Thyroid gland (tissue), 4 donors: ENCODE results near the gene LSM14A. TPM values are rescaled to one million over a fixed set of nuclear protein-coding genes. Genes with fewer than 3 reads are reported as not detected.

ENCODE experiments used
- DNase-seq, 2 donors: peaks; one replicate each; pipeline ENCODE4 v3.0.0-alpha.2; 2019
- H3K27ac ChIP-seq, 3 donors: fragments of 200-600 bp; sonication (generic); 1 replicate in 2 of 3; 2 replicates in 1 of 3; pipeline ENCODE4 v1.5.1; 2016 to 2019; ENCODE audit warnings: mild to moderate bottlenecking in 1 of 3, moderate library complexity in 1 of 3
- H3K27me3 ChIP-seq: fragments of 200-600 bp; sonication (generic); one replicate; pipeline ENCODE4 v1.5.1; 2019
- H3K36me3 ChIP-seq, 2 donors: fragments of 200-600 bp; sonication (generic); one replicate each; pipeline ENCODE4 v1.5.1; 2016 to 2019
- H3K4me1 ChIP-seq, 2 donors: fragments of 200-600 bp; sonication (generic); one replicate each; pipeline ENCODE4 v1.5.1; 2017 to 2019
- H3K4me3 ChIP-seq, 3 donors: fragments of 200-600 bp; sonication (generic); replicated peaks in 1 of 3; 1 replicate in 2 of 3; 2 replicates in 1 of 3; pipeline ENCODE4 v1.5.1; 2016; ENCODE audit warnings: mild to moderate bottlenecking in 1 of 3
- H3K9me3 ChIP-seq: fragments of 200-600 bp; sonication (generic); one replicate; pipeline ENCODE4 v1.5.1; 2017
- CTCF ChIP-seq, 6 experiments: fragments of 200-600 bp in 3 of 6; fragments of 450-650 bp in 3 of 6; sonication (generic) in 3 of 6; IDR thresholded peaks; one replicate each; pipeline ENCODE4 v1.5.1; 2016 to 2019; ENCODE audit warnings: antibody characterized with exemption in 6 of 6, mild to moderate bottlenecking in 2 of 6, inconsistent platforms in 1 of 6, moderate library complexity in 1 of 6
- POLR2A ChIP-seq, 2 donors: fragments of 450-650 bp; IDR thresholded peaks; one replicate each; pipeline ENCODE4 v1.6.1; 2017; ENCODE audit warnings: antibody characterized with exemption in 2 of 2, mild to moderate bottlenecking in 2 of 2, moderate library complexity in 1 of 2
- WGBS, 2 donors: methylation state at CpG; one replicate each; pipeline ENCODE4 v1.1.5; 2017; 5-methylcytosine and 5-hydroxymethylcytosine counted together
- intact Hi-C: fragments of 100-400 bp; cut with DNase I; formaldehyde crosslinking; loops from one replicate; pipeline ENCODE4 v1.15.1; 2023
- total RNA-seq, 4 donors: library from RNA; depleted of rRNA; stranded (reverse); fragments of >200 nt; gene quantifications; one replicate each; pipeline ENCODE4 v1.2.3, GENCODE V29; 2016

LSM14A gene
- total RNA-seq, 4 donors from 2014 or later = 137 to 253 (median 168) TPM

- TF ChIP-seq CTCF (IDR thresholded peaks at IDR 0.05) (no peak), POLR2A (IDR thresholded peaks at IDR 0.05) (peak in 1 of 2 donors; percentile 11)
- Histone ChIP-seq H3K9me3 (no peaks in the 10 kb centered on the region), H3K27me3 (no peaks in the 10 kb centered on the region), H3K27ac (peak overlapping the region; percentile 20 to 87 (median 33)), H3K4me1 (peaks cover 49 to 64% of the 10 kb centered on the region in 2 donors), H3K36me3 (no peaks in the 10 kb centered on the region), H3K4me3 (no peak overlapping the region)
- intact Hi-C loops = no loop called here
- 50 to 55% methylated on average over 6 of the region's 6 CpGs for WGBS, 2 donors
- DNase-seq = peak; percentile 43 to 52
Observed at GRCh38 chr19:34265221-34265650, 92.9 kb downstream of the LSM14A start.

GRCh38 chr19:34269081-34269480 is 96.8 kb downstream of the LSM14A start:
- H3K4me3 ChIP-seq = no peak overlapping the region
- TF ChIP-seq POLR2A (IDR thresholded peaks at IDR 0.05) (no peak), CTCF (IDR thresholded peaks at IDR 0.05) (no peak)

GRCh38 chr19:34269489-34269888 is 97.2 kb downstream of the LSM14A start:
- Histone ChIP-seq H3K27ac (peak overlapping the region; percentile 42 to 87 (median 85)), H3K4me3 (no peak overlapping the region), H3K36me3 (no peaks in the 10 kb centered on the region), H3K9me3 (no peaks in the 10 kb centered on the region), H3K27me3 (no peaks in the 10 kb centered on the region), H3K4me1 (peaks cover 51 to 64% of the 10 kb centered on the region in 2 donors)
- intact Hi-C loops = no loop called here
- 18 to 21% methylated on average over 2 of the region's 2 CpGs for WGBS, 2 donors
- TF ChIP-seq CTCF (IDR thresholded peaks at IDR 0.05) (no peak), POLR2A (IDR thresholded peaks at IDR 0.05) (no peak)
- peak; percentile 52 to 57 for DNase-seq

More at GRCh38 chr19:34269081-34269480, 96.8 kb downstream of the LSM14A start:
- Histone ChIP-seq H3K9me3 (no peaks in the 10 kb centered on the region), H3K27ac (peak overlapping the region; percentile 42 to 87 (median 85)), H3K27me3 (no peaks in the 10 kb centered on the region), H3K36me3 (no peaks in the 10 kb centered on the region), H3K4me1 (peaks cover 51 to 68% of the 10 kb centered on the region in 2 donors)
- intact Hi-C loops = no loop called here
- 42% methylated on average over 8 of the region's 8 CpGs for WGBS, 2 donors
- DNase-seq = peak; percentile 35 to 57

GRCh38 chr19:34269968-34270621 is 97.8 kb downstream of the LSM14A start:
- H3K4me3 ChIP-seq = no peak overlapping the region
- 31 to 32% methylated on average over 5 of the region's 5 CpGs for WGBS, 2 donors

More at GRCh38 chr19:34269968-34270621, 97.8 kb downstream of the LSM14A start:
- no peaks in the 10 kb centered on the region for H3K27me3 ChIP-seq
- intact Hi-C loops = no loop called here
- H3K9me3 ChIP-seq = no peaks in the 10 kb centered on the region
- DNase-seq = peak; percentile 45 to 61
- H3K4me1 ChIP-seq = peaks cover 51 to 62% of the 10 kb centered on the region in 2 donors
- H3K27ac ChIP-seq = peak overlapping the region; percentile 42 to 87 (median 85)
- no peaks in the 10 kb centered on the region for H3K36me3 ChIP-seq
- TF ChIP-seq POLR2A (IDR thresholded peaks at IDR 0.05) = peak in 1 of 2 donors; percentile 43
- TF ChIP-seq CTCF (IDR thresholded peaks at IDR 0.05) = no peak
